Measurements from ENCODE around the gene CMSS1. TPM values are rescaled to one million over a fixed set of nuclear protein-coding genes. Genes with fewer than 3 reads are reported as not detected.

Gene CMSS1
- total and polyA plus RNA-seq, 4 donors, result 3.8 to 19.5 (median 7.5) TPM

- Histone ChIP-seq H3K4me3 (ENCODE audit: low read depth in 1 of 3, low read length in 3 of 3) (no peak overlapping the region), H3K9me3 (ENCODE audit: control insufficient read depth in 4 of 4, low read length in 3 of 4) (no peaks in the 10 kb centered on the region), H3K27ac (ENCODE audit: low read depth in 1 of 2, low read length in 2 of 2) (no peak overlapping the region), H3K9ac (ENCODE audit: low read depth in 1 of 2, low read length in 2 of 2) (no peak overlapping the region), H3K36me3 (ENCODE audit: control insufficient read depth in 4 of 4, insufficient read depth in 3 of 4, low read depth in 1 of 4, low read length in 3 of 4) (no peaks in the 10 kb centered on the region), H3K4me1 (ENCODE audit: control insufficient read depth in 4 of 4, insufficient read depth in 4 of 4, low read length in 3 of 4) (no peaks in the 10 kb centered on the region), H3K27me3 (ENCODE audit: control insufficient read depth in 4 of 4, insufficient read depth in 4 of 4, low read length in 3 of 4) (no peaks in the 10 kb centered on the region)
- DNase-seq (ENCODE audit: low spot score), result no peak
- TF ChIP-seq RAD21 (IDR thresholded peaks at IDR 0.05), result peak; percentile 65 to 77
- TF ChIP-seq SP1 (IDR thresholded peaks at IDR 0.05), result no peak
- TF ChIP-seq REST (IDR thresholded peaks at IDR 0.05), result no peak
- no peak for TF ChIP-seq GABPA (IDR thresholded peaks at IDR 0.05 in 1 of 2, conservative IDR thresholded peaks at IDR 0.05 in 1 of 2)
- no peak for TF ChIP-seq YY1 (IDR thresholded peaks at IDR 0.05)
- peak; percentile 56 for TF ChIP-seq CTCF (IDR thresholded peaks at IDR 0.05; ENCODE audit: low read depth, low read length, missing input control)
- TF ChIP-seq, protein P1, sequence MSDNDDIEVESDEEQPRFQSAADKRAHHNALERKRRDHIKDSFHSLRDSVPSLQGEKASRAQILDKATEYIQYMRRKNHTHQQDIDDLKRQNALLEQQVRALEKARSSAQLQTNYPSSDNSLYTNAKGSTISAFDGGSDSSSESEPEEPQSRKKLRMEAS (IDR thresholded peaks at IDR 0.05), result no peak
- TF ChIP-seq, protein P2, sequence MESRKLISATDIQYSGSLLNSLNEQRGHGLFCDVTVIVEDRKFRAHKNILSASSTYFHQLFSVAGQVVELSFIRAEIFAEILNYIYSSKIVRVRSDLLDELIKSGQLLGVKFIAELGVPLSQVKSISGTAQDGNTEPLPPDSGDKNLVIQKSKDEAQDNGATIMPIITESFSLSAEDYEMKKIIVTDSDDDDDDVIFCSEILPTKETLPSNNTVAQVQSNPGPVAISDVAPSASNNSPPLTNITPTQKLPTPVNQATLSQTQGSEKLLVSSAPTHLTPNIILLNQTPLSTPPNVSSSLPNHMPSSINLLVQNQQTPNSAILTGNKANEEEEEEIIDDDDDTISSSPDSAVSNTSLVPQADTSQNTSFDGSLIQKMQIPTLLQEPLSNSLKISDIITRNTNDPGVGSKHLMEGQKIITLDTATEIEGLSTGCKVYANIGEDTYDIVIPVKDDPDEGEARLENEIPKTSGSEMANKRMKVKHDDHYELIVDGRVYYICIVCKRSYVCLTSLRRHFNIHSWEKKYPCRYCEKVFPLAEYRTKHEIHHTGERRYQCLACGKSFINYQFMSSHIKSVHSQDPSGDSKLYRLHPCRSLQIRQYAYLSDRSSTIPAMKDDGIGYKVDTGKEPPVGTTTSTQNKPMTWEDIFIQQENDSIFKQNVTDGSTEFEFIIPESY (IDR thresholded peaks at IDR 0.05), result no peak
- no peak for TF ChIP-seq NR2F2 (IDR thresholded peaks at IDR 0.05)
- no peak for TF ChIP-seq FOXA2 (IDR thresholded peaks at IDR 0.05)
- no peak for TF ChIP-seq RXRA (IDR thresholded peaks at IDR 0.05)
- WGBS, result 20% methylated on average over 3 of the region's 3 CpGs
Observed at GRCh38 chr3:99789011-99789721, 28.5 kb upstream of the CMSS1 start.

- TF ChIP-seq EGR1 (IDR thresholded peaks at IDR 0.05; ENCODE audit: low read depth in 2 of 2) (no peak), REST (IDR thresholded peaks at IDR 0.05) (no peak), FOXA1 (IDR thresholded peaks at IDR 0.05) (no peak), JUND (IDR thresholded peaks at IDR 0.05) (no peak), RXRA (IDR thresholded peaks at IDR 0.05) (no peak)
- TF ChIP-seq, protein P2 (IDR thresholded peaks at IDR 0.05), result no peak
- Histone ChIP-seq H3K27ac (ENCODE audit: low read depth in 1 of 2, low read length in 2 of 2) (no peak overlapping the region), H3K4me1 (ENCODE audit: control insufficient read depth in 4 of 4, insufficient read depth in 4 of 4, low read length in 3 of 4) (no peaks in the 10 kb centered on the region), H3K27me3 (ENCODE audit: control insufficient read depth in 4 of 4, insufficient read depth in 4 of 4, low read length in 3 of 4) (no peaks in the 10 kb centered on the region), H3K36me3 (ENCODE audit: control insufficient read depth in 4 of 4, insufficient read depth in 3 of 4, low read depth in 1 of 4, low read length in 3 of 4) (no peaks in the 10 kb centered on the region), H3K9ac (ENCODE audit: low read depth in 1 of 2, low read length in 2 of 2) (no peak overlapping the region), H3K9me3 (ENCODE audit: control insufficient read depth in 4 of 4, low read length in 3 of 4) (no peaks in the 10 kb centered on the region), H3K4me3 (ENCODE audit: low read depth in 1 of 3, low read length in 3 of 3) (no peak overlapping the region)
- 94% methylated on average over 8 of the region's 8 CpGs for WGBS
- no peak for DNase-seq (ENCODE audit: low spot score)
Observed at GRCh38 chr3:99794485-99794884, 23.2 kb upstream of the CMSS1 start.
